A673 (cell line): ENCODE measurements around the gene MISP. TPM values are rescaled to one million over a fixed set of nuclear protein-coding genes. Genes with fewer than 3 reads are reported as not detected.

Experiments used
- BruUV-seq: library from RNA; stranded (reverse); fragments of 400-500 nt; replicated peaks from 2 replicates; lab custom pipeline; 2021; lab: Mats Ljungman, UMichigan
- CTCF ChIA-PET: fragments of 300-600 bp; sonication (Branson Sonifier 250); formaldehyde crosslinking; loops from one replicate; lab custom pipeline; 2022; ENCODE audit warnings: antibody characterized with exemption; lab: Charles Lee
- POLR2A ChIA-PET: fragments of 300-600 bp; sonication (Branson Sonifier 250); formaldehyde crosslinking; loops from one replicate; lab custom pipeline; 2022; ENCODE audit warnings: antibody characterized with exemption; ENCODE audit not compliant: low non-redundant PET; lab: Charles Lee
- DNase-seq: peaks from one replicate; pipeline ENCODE4 v3.0.0-alpha.2; 2015; ENCODE audit warnings: low spot score
- H3K27ac ChIP-seq: fragments of 200-600 bp; sonication (generic); 2 replicates; pipeline ENCODE4 v1.5.1; 2016; ENCODE audit warnings: mixed run types, low read depth, mild to moderate bottlenecking, mixed read lengths, antibody characterized with exemption, low read length; ENCODE audit not compliant: poor library complexity, severe bottlenecking
- H3K27me3 ChIP-seq: fragments of 200-600 bp; sonication (generic); replicated peaks from 2 replicates; pipeline ENCODE4 v1.6.1; 2017; ENCODE audit warnings: mixed run types, low read depth, mild to moderate bottlenecking, mixed read lengths, antibody characterized with exemption, low read length; ENCODE audit not compliant: insufficient read depth, poor library complexity
- H3K36me3 ChIP-seq: fragments of 200-600 bp; sonication (generic); 2 replicates; pipeline ENCODE4 v1.6.1; 2016; ENCODE audit warnings: mixed run types, mild to moderate bottlenecking, mixed read lengths, antibody characterized with exemption, low read length; ENCODE audit not compliant: insufficient read depth, poor library complexity, severe bottlenecking
- H3K4me1 ChIP-seq: fragments of 200-600 bp; sonication (generic); 2 replicates; pipeline ENCODE4 v1.6.1; 2017; ENCODE audit warnings: mixed run types, mild to moderate bottlenecking, mixed read lengths, antibody characterized with exemption, low read length; ENCODE audit not compliant: insufficient read depth, poor library complexity, severe bottlenecking
- H3K4me3 ChIP-seq: fragments of 200-600 bp; sonication (generic); 2 replicates; pipeline ENCODE4 v1.5.1; 2016; ENCODE audit warnings: low read depth, mixed run types, mild to moderate bottlenecking, mixed read lengths, low read length; ENCODE audit not compliant: poor library complexity, severe bottlenecking
- H3K9me3 ChIP-seq: fragments of 200-600 bp; sonication (generic); 2 replicates; pipeline ENCODE4 v1.6.1; 2016; ENCODE audit warnings: mixed run types, low read depth, mild to moderate bottlenecking, mixed read lengths, antibody characterized with exemption, low read length; ENCODE audit not compliant: poor library complexity, severe bottlenecking
- CTCF ChIP-seq: fragments of 300-800, 200-600 bp; sonication (generic); conservative IDR thresholded peaks from 2 replicates; pipeline ENCODE4 v1.5.1; 2017; ENCODE audit warnings: low read depth, mild to moderate bottlenecking, antibody characterized with exemption, low read length, moderate library complexity, mixed read lengths
- EZH2 ChIP-seq: fragments of 200-600 bp; sonication (generic); IDR thresholded peaks from 2 replicates; pipeline ENCODE4 v1.6.1; 2017; ENCODE audit warnings: borderline replicate concordance, low read depth, mild to moderate bottlenecking, mixed read lengths, antibody characterized with exemption, low read length; ENCODE audit not compliant: poor library complexity, severe bottlenecking
- intact Hi-C: fragments of 100-400 bp; cut with micrococcal nuclease; formaldehyde crosslinking; loops from one replicate; pipeline ENCODE4 v1.10.0; 2022; ENCODE audit not compliant: unreplicated experiment
- total RNA-seq: library from RNA; stranded (reverse); gene quantifications from 2 replicates; pipeline ENCODE4 v1.2.3, GENCODE V29; 2021

The MISP gene
- total RNA-seq, 1 experiment from 2014 or later = 0.11 TPM

- Histone ChIP-seq H3K27me3 (no peaks in the 10 kb centered on the region), H3K27ac (no peak overlapping the region), H3K36me3 (no peaks in the 10 kb centered on the region), H3K4me1 (no peaks in the 10 kb centered on the region), H3K9me3 (no peaks in the 10 kb centered on the region), H3K4me3 (no peak overlapping the region)
- peak; percentile 59 for DNase-seq
- no peak for TF ChIP-seq CTCF
- TF ChIP-seq EZH2 = no peak
- ChIA-PET POLR2A (no interaction called here), CTCF (no interaction called here)
- intact Hi-C loops = no loop called here
- no TSS peak for BruUV-seq
Observed at GRCh38 chr19:703651-704446, 47.1 kb upstream of the MISP start.

GRCh38 chr19:704447-704741, 46.5 kb upstream of the MISP start:
- POLR2A ChIA-PET = no interaction called here
- no TSS peak for BruUV-seq
- Histone ChIP-seq H3K4me1 (peaks cover under 1% of the 10 kb centered on the region), H3K27ac (no peak overlapping the region), H3K9me3 (no peaks in the 10 kb centered on the region), H3K36me3 (no peaks in the 10 kb centered on the region), H3K27me3 (no peaks in the 10 kb centered on the region), H3K4me3 (no peak overlapping the region)
- DNase-seq = no peak
- no peak for TF ChIP-seq CTCF
- CTCF ChIA-PET = no interaction called here
- intact Hi-C loops = no loop called here

GRCh38 chr19:708154-709143, 42.5 kb upstream of the MISP start, which contains the start of gene PALM:
TSS of gene PALM (plus strand) at chr19:708935. CDS start at chr19:709147, 212 bp downstream.
- H3K27me3 ChIP-seq = no peaks in the 10 kb centered on the region
- intact Hi-C loops = no loop called here
- DNase-seq = peak; percentile 60
- H3K9me3 ChIP-seq = no peaks in the 10 kb centered on the region
- ChIA-PET CTCF (interaction anchor here (1.0 kb wide), 1 partner anchor 28 kb away, joined by 6 read pairs; no protein-coding TSS in a partner anchor), POLR2A (interaction anchor here (0.6 kb wide), 1 partner anchor 164 kb away, joined by 12 read pairs; no protein-coding TSS in a partner anchor)
- peak within 1 kb of the TSS; percentile 76 for H3K4me3 ChIP-seq
- TF ChIP-seq CTCF (peak; percentile 26; the same call in 1 of the 2 replicates), EZH2 (no peak)
- BruUV-seq = no TSS peak
- H3K27ac ChIP-seq = peak within 1 kb of the TSS; percentile 57
- H3K36me3 ChIP-seq = no peaks in the 10 kb centered on the region
- peaks cover 13% of the 10 kb centered on the region for H3K4me1 ChIP-seq
